GM10248 (cell line): ENCODE data around the gene SDK1.
"Not testable (repeated sequence)": the region's sequence is repeated elsewhere in the genome, so short reads cannot be mapped to it uniquely, and the experiment has no call there.

Source experiments
- CTCF ChIA-PET: fragments of 300-600 bp; sonication (Branson Sonifier 250); formaldehyde crosslinking; extraction: SDS; loops from one replicate; lab custom pipeline; 2021; ENCODE audit warnings: antibody characterized with exemption; lab: Yijun Ruan, JAX
- POLR2A ChIA-PET: fragments of 350-650 bp; sonication (Branson Sonifier 250); formaldehyde crosslinking; extraction: SDS; loops from one replicate; lab custom pipeline; 2020; ENCODE audit warnings: antibody characterized with exemption; lab: Yijun Ruan, JAX
- DNase-seq: peaks from one replicate; pipeline ENCODE4 v3.0.0; 2012; ENCODE audit errors: extremely low spot score
- TF ChIP-seq, protein P1 (sequence below): IDR thresholded peaks from 2 replicates; pipeline ENCODE4 v1.5.1; 2012; ENCODE audit warnings: mild to moderate bottlenecking, low read depth; ENCODE audit errors: extremely low read depth, missing control alignments, control extremely low read depth

SDK1 gene

GRCh38 chr7:3960050-3960763 lies 659.2 kb downstream of the SDK1 start:
- POLR2A ChIA-PET = no interaction called here
- CTCF ChIA-PET = no interaction called here
- no peak for DNase-seq
- TF ChIP-seq, protein P1, sequence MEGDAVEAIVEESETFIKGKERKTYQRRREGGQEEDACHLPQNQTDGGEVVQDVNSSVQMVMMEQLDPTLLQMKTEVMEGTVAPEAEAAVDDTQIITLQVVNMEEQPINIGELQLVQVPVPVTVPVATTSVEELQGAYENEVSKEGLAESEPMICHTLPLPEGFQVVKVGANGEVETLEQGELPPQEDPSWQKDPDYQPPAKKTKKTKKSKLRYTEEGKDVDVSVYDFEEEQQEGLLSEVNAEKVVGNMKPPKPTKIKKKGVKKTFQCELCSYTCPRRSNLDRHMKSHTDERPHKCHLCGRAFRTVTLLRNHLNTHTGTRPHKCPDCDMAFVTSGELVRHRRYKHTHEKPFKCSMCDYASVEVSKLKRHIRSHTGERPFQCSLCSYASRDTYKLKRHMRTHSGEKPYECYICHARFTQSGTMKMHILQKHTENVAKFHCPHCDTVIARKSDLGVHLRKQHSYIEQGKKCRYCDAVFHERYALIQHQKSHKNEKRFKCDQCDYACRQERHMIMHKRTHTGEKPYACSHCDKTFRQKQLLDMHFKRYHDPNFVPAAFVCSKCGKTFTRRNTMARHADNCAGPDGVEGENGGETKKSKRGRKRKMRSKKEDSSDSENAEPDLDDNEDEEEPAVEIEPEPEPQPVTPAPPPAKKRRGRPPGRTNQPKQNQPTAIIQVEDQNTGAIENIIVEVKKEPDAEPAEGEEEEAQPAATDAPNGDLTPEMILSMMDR = no peak

DNA sequence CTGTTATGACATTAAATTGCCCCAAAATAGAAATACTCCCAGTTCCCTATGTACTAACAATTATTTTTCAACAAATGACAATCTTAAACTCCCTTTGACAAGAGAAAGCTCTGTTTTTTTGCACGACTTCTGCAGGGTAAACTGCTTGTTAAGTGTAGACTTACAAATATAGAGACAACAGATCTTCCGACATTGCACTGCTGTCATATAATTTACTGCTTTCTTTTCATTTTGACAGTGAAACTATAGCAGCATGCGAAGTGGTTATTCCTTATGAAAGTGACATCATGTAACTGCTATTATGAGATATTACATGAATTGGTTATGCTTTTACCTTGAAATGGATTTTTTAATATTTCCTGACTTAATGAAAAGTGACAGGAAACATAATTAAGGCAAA lies 659.9 kb downstream of the SDK1 start:
- DNase-seq = no peak
- TF ChIP-seq, protein P1 = no peak
- POLR2A ChIA-PET = no interaction called here
- CTCF ChIA-PET = no interaction called here

GRCh38 chr7:3961857-3962503 lies 660.9 kb downstream of the SDK1 start:
- TF ChIP-seq, protein P1 = no peak
- ChIA-PET POLR2A (no interaction called here), CTCF (no interaction called here)
- DNase-seq = no peak

DNA sequence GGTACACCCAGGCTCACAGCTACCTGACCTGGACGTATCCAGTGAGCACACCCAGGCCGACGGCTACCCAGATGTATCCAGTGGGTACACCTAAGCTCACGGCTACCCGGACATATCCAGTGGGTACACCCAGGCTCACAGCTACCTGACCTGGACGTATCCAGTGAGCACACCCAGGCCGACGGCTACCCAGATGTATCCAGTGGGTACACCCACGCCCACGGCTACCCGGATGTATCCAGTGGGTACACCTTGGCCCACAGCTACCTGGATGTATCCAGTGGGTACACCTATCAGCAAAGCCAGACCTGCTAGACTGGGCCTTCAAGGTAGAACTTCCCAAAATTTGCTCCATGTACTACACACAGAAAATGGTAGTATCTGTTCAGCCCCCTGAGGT lies 662.7 kb downstream of the SDK1 start:
- DNase-seq, POLR2A ChIA-PET, CTCF ChIA-PET: not testable (repeated sequence)

GRCh38 chr7:3964980-3965606 lies 664.0 kb downstream of the SDK1 start:
- TF ChIP-seq, protein P1 = no peak
- DNase-seq = no peak
- POLR2A ChIA-PET = no interaction called here
- CTCF ChIA-PET = no interaction called here

DNA sequence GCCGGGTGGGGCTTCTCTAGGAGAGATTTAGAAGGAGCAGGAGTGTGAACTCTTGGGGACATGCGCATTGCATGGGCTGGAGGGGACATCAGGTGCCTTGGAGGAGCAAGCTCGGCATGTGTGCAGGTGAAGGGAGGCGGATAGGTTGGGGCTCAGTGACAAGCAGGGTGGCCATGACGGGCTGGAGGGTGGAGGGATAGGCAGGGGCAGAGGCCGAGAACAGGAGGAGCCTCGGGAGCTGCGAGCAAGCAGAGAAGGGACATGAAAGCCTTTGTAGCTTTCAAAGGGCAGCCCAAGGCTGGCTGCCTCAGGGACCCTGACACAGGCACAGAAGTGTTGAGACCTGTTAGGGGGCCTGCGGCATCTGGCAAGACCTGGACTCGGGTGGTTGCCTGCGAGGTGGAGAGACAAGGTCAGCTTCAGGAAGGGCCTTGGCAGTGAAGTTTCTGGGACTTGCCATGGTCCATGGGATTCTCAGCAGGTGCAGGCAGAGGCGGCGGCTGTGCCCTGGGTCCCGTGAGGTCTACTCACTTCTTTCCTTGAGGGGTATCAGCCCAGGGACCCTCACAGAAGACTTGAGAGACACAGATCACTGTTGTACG lies 664.8 kb downstream of the SDK1 start:
- no peak for DNase-seq
- ChIA-PET POLR2A (no interaction called here), CTCF (no interaction called here)
- TF ChIP-seq, protein P1 = no peak

- ChIA-PET POLR2A (no interaction called here), CTCF (interaction anchor here (1.0 kb wide), 1 partner anchor 11 kb away, joined by 3 read pairs; no protein-coding TSS in a partner anchor)
- TF ChIP-seq, protein P1 = no peak
- no peak for DNase-seq
These were observed 667.2 kb downstream of the SDK1 start for GRCh38 chr7:3968234-3968633.
